Left ventricle myocardium inferior (tissue), 1 donor: Measurements from ENCODE around the gene MYH14. TPM values are rescaled to one million over a fixed set of nuclear protein-coding genes. Genes with fewer than 3 reads are reported as not detected.
A peak's percentile ranks its signal among the peaks of the same experiment; 100 is the strongest.

ENCODE experiments used
- DNase-seq: peaks from one replicate; pipeline ENCODE4 v3.0.0-alpha.2; 2020
- H3K27ac ChIP-seq: fragments of 200-600 bp; replicated peaks from 2 replicates; pipeline ENCODE4 v1.8.0; 2021
- H3K27me3 ChIP-seq: fragments of 200-600 bp; 2 replicates; pipeline ENCODE4 v1.8.0; 2021; ENCODE audit warnings: low read depth
- H3K36me3 ChIP-seq: fragments of 200-600 bp; 2 replicates; pipeline ENCODE4 v1.8.0; 2021
- H3K4me1 ChIP-seq: fragments of 200-600 bp; 2 replicates; pipeline ENCODE4 v1.8.0; 2021
- H3K4me3 ChIP-seq: fragments of 200-600 bp; 2 replicates; pipeline ENCODE4 v1.8.0; 2021; ENCODE audit warnings: mild to moderate bottlenecking, moderate library complexity
- H3K9me3 ChIP-seq: fragments of 200-600 bp; replicated peaks from 2 replicates; pipeline ENCODE4 v1.8.0; 2021
- intact Hi-C: fragments of 100-400 bp; cut with micrococcal nuclease; formaldehyde crosslinking; loops from one replicate; pipeline ENCODE4 v1.11.0; 2022
- total RNA-seq: library from RNA; stranded (reverse); fragmentation: NEBNext Ultra II Directional; extraction: Animal tissue kit (Norgen Biotek cat#: 25700); gene quantifications from one replicate; pipeline ENCODE4 v1.2.1, GENCODE V29; 2021
- TF ChIP-seq, protein P1 (sequence below): fragments of 200-600 bp; IDR thresholded peaks from 2 replicates; pipeline ENCODE4 v1.8.0; 2021; ENCODE audit warnings: antibody characterized with exemption, mild to moderate bottlenecking, borderline replicate concordance
- donor health status: DM: no; HTN: yes; CAD: no; lungs with severe emphysema.

The MYH14 gene
- total RNA-seq, 1 donor from 2014 or later, result 115 TPM

DNA sequence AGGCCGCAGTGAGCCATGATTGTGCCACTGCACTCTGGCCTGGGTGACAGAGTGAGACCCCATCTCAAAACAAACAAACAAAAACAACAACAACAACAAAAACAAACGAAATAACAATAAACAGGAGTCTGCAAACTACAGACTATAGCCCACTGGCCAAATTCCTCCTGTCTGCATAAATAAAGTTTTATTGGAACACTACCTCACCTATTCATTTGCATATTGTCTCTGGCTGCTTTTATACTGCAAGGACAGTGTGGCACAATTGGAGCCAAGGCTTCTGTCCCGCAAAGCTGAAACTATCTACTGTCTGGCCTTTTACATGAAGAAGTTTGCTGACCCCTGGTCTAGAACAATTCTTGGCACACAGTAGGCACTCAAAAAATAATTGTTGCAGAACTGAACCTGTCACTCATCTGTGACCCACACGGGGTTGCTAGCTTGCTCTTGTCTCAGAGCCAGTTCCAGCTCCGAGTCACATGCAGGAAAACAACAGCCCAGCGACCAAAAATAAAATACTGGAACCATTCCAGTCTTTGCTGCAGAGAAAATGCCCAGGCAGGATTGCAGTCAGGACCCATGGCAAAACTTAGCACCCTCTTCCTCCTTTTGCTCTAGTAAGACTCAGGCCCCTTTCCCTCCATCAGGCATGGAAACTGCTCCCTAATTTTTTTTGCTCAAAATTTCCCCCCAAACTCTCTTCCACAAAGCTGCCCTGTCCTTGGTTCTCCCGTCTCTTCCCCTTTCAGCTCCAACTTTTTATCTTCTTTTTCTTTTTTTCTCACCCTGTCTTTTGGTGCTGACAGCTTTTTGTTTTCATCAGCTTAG, 4.8 kb upstream of the MYH14 start:
- Histone ChIP-seq H3K36me3 (no peaks in the 10 kb centered on the region), H3K4me1 (peaks cover 34% of the 10 kb centered on the region), H3K4me3 (peak overlapping the region; percentile 23), H3K27me3 (peaks cover 39% of the 10 kb centered on the region), H3K9me3 (no peaks in the 10 kb centered on the region), H3K27ac (peak overlapping the region; percentile 88)
- peak; percentile 25 for DNase-seq
- TF ChIP-seq, protein P1, sequence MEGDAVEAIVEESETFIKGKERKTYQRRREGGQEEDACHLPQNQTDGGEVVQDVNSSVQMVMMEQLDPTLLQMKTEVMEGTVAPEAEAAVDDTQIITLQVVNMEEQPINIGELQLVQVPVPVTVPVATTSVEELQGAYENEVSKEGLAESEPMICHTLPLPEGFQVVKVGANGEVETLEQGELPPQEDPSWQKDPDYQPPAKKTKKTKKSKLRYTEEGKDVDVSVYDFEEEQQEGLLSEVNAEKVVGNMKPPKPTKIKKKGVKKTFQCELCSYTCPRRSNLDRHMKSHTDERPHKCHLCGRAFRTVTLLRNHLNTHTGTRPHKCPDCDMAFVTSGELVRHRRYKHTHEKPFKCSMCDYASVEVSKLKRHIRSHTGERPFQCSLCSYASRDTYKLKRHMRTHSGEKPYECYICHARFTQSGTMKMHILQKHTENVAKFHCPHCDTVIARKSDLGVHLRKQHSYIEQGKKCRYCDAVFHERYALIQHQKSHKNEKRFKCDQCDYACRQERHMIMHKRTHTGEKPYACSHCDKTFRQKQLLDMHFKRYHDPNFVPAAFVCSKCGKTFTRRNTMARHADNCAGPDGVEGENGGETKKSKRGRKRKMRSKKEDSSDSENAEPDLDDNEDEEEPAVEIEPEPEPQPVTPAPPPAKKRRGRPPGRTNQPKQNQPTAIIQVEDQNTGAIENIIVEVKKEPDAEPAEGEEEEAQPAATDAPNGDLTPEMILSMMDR, result no peak
- intact Hi-C loops, result no loop called here

DNA sequence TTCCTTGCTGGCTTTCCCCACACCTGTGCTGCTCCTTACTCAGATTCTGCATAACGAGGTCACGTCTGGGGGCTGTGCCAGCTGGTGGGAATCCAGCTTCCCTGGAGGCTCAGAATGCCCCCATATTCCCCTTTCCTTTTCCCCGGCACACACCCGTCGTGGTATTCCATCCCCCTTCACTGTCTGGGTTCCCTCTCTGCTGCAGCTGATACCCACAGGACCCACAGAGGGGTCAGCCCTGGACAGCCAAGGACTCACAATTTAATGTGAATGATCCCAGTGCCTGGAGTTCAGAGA, 4.2 kb upstream of the MYH14 start:
- intact Hi-C loops, result no loop called here
- H3K9me3 ChIP-seq, result no peaks in the 10 kb centered on the region
- H3K27ac ChIP-seq, result peak overlapping the region; percentile 88
- no peak for DNase-seq
- peaks cover 42% of the 10 kb centered on the region for H3K27me3 ChIP-seq
- H3K4me3 ChIP-seq, result peak overlapping the region; percentile 23
- TF ChIP-seq, protein P1, result no peak
- peaks cover 40% of the 10 kb centered on the region for H3K4me1 ChIP-seq
- H3K36me3 ChIP-seq, result no peaks in the 10 kb centered on the region

DNA sequence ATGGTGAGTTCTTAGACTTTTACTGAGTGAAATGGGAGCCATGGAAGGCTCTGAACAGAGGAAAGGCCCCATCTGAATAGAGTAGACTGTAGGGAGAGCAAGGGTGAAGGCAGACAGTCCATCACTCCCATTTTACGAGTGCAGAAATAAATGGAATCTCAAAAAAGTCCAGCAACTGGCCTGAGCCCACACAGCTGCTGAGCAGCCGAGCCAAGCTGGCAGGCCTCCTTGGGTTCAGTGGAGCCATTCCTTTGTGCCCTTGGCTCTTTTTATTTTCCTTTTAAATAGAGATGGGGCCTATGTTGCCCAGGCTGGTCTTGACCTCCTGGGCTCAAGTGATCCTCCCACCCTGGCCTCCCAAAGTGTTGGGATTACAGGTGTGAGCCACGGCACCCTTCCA, 1.0 kb upstream of the MYH14 start:
- TF ChIP-seq, protein P1, result no peak
- peaks cover 61% of the 10 kb centered on the region for H3K27me3 ChIP-seq
- H3K9me3 ChIP-seq, result no peaks in the 10 kb centered on the region
- H3K36me3 ChIP-seq, result no peaks in the 10 kb centered on the region
- peaks cover 57% of the 10 kb centered on the region for H3K4me1 ChIP-seq
- DNase-seq, result no peak
- intact Hi-C loops, result no loop called here
- no peak overlapping the region for H3K4me3 ChIP-seq
- peak overlapping the region; percentile 73 for H3K27ac ChIP-seq

DNA sequence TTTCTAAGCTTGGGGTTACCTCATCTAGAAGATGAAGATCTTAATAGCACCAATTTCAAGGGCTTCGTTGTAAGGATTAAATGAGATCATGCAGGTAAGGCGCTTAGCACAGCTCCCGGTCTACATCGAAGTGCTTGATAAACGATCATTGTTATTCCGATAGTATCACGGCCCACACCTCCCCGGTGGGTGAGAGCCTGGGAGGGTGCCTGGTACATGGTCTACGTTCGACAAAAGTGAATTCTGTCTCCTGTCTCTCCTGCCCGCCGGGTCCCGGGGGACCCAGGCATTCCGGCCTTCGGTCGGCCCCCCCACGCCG, 501 bp upstream of the MYH14 start:
- Histone ChIP-seq H3K27ac (peak overlapping the region; percentile 73), H3K36me3 (no peaks in the 10 kb centered on the region), H3K27me3 (peaks cover 61% of the 10 kb centered on the region), H3K4me1 (peaks cover 57% of the 10 kb centered on the region), H3K4me3 (peak overlapping the region; percentile 75), H3K9me3 (no peaks in the 10 kb centered on the region)
- TF ChIP-seq, protein P1, result no peak
- intact Hi-C loops, result no loop called here
- DNase-seq, result no peak

DNA sequence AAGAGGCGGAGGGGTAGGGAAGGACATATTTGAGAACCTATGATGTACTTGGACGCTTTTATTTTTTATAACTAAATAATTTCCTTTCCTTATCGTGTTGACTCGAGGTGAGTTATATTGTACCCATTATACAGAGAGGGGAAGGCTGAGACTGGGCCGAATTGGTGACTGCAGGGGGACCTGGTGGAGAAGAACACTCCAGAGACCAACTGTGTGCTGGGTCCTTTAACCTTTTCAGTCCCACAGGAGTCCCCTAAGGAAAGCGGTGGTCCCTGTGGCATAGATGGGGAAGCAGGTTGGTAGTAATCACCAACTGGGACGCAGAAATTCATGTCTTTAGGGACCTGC, 633 bp downstream of the MYH14 start:
- intact Hi-C loops, result no loop called here
- H3K9me3 ChIP-seq, result no peaks in the 10 kb centered on the region
- peaks cover 61% of the 10 kb centered on the region for H3K27me3 ChIP-seq
- no peaks in the 10 kb centered on the region for H3K36me3 ChIP-seq
- no peak for DNase-seq
- TF ChIP-seq, protein P1, result no peak
- H3K4me1 ChIP-seq, result peaks cover 46% of the 10 kb centered on the region
- H3K27ac ChIP-seq, result peak overlapping the region; percentile 91
- peak overlapping the region; percentile 75 for H3K4me3 ChIP-seq
